Upper lobe of left lung (tissue), 6 donors: ENCODE measurements around the gene LILRB4. TPM values are rescaled to one million over a fixed set of nuclear protein-coding genes. Genes with fewer than 3 reads are reported as not detected.
A peak's percentile ranks its signal among the peaks of the same experiment; 100 is the strongest.

Experiments used
- ATAC-seq, 2 donors: fragments of 200-7000 bp; cut with Tn5 transposase; one replicate each; pipeline ENCODE4 v1.9.1; 2022; ENCODE audit warnings: mild to moderate bottlenecking in 2 of 2, moderate library complexity in 2 of 2; ENCODE audit not compliant: low FRiP score in 2 of 2
- DNase-seq, 2 donors: peaks; one replicate each; pipeline ENCODE4 v3.0.0-alpha.2; 2019 to 2020
- H3K27ac ChIP-seq, 4 donors: fragments of 200-600 bp; sonication (generic); one replicate each; pipeline ENCODE4 v1.5.1; 2016 to 2019
- H3K27me3 ChIP-seq, 4 donors: fragments of 200-600 bp; sonication (generic); one replicate each; pipeline ENCODE4 v1.5.1; 2017 to 2019
- H3K36me3 ChIP-seq, 4 donors: fragments of 200-600 bp; sonication (generic); one replicate each; pipeline ENCODE4 v1.5.1; 2016 to 2019
- H3K4me1 ChIP-seq, 4 donors: fragments of 200-600 bp; sonication (generic); one replicate each; pipeline ENCODE4 v1.5.1; 2018 to 2019
- H3K4me3 ChIP-seq, 4 donors: fragments of 200-600 bp; sonication (generic); one replicate each; pipeline ENCODE4 v1.5.1; 2017 to 2019; ENCODE audit warnings: mild to moderate bottlenecking in 2 of 4, moderate library complexity in 1 of 4
- H3K9me3 ChIP-seq, 4 donors: fragments of 200-600 bp; sonication (generic); one replicate each; pipeline ENCODE4 v1.5.1; 2018 to 2019
- CTCF ChIP-seq, 6 experiments: fragments of 450-650 bp in 4 of 6; fragments of 200-600 bp in 2 of 6; sonication (generic) in 2 of 6; IDR thresholded peaks; one replicate each; pipeline ENCODE4 v1.5.1; 2016 to 2019; ENCODE audit warnings: antibody characterized with exemption in 6 of 6
- EP300 ChIP-seq, 4 donors: sonication (generic); formaldehyde crosslinking; IDR thresholded peaks; one replicate each; pipeline ENCODE4 v1.5.1; 2017; ENCODE audit warnings: antibody characterized with exemption in 4 of 4, control low read depth in 2 of 4
- POLR2A ChIP-seq, 4 donors: fragments of 450-650 bp; IDR thresholded peaks; one replicate each; pipeline ENCODE4 v1.5.1; 2016 to 2017; ENCODE audit warnings: antibody characterized with exemption in 4 of 4, mild to moderate bottlenecking in 2 of 4
- POLR2AphosphoS5 ChIP-seq, 2 donors: sonication (generic); formaldehyde crosslinking; IDR thresholded peaks; one replicate each; pipeline ENCODE4 v1.5.1; 2017; ENCODE audit warnings: antibody characterized with exemption in 2 of 2
- WGBS, 2 donors: methylation state at CpG; one replicate each; pipeline ENCODE4 v1.1.5; 2017 to 2018; 5-methylcytosine and 5-hydroxymethylcytosine counted together
- total RNA-seq, 6 donors: library from RNA; depleted of rRNA in 4 of 6; stranded (reverse); fragments of >200 nt in 4 of 6; gene quantifications; one replicate each; pipeline versions ENCODE4 v1.1.0 to v1.2.1, GENCODE V29; 2016 to 2021
- donor health status: DM: no; HTN: no; CAD: no; lungs with moderate emphysema.
- donor health status: DM: no; HTN: yes; CAD: no; lungs with severe emphysema.

The LILRB4 gene
- total RNA-seq, result 10 to 100 TPM in 4 of 6 donors, 1 to 10 TPM in 2; 3.8 to 55.5 (median 24.9) TPM

- TF ChIP-seq CTCF (IDR thresholded peaks at IDR 0.05), result no peak
- peak in 1 of 2 donors; percentile 29 for TF ChIP-seq POLR2AphosphoS5 (IDR thresholded peaks at IDR 0.05)
- peak in 1 of 4 donors; percentile 83 for TF ChIP-seq POLR2A (IDR thresholded peaks at IDR 0.05)
- no peak for TF ChIP-seq EP300 (IDR thresholded peaks at IDR 0.05)
- ATAC-seq, result peak; percentile 56 to 86
Measured at GRCh38 chr19:54662730-54663129, at the start of gene LILRB4. TSS of gene LILRB4 (plus strand) at chr19:54662985. CDS start at chr19:54663034, 49 bp downstream.

GRCh38 chr19:54614726-54615125, 48.1 kb upstream of the LILRB4 start:
- Histone ChIP-seq H3K9me3 (no peaks in the 10 kb centered on the region), H3K27ac (no peak overlapping the region), H3K4me1 (no peaks in the 10 kb centered on the region), H3K4me3 (no peak overlapping the region), H3K36me3 (no peaks in the 10 kb centered on the region), H3K27me3 (no peaks in the 10 kb centered on the region)
- TF ChIP-seq EP300 (IDR thresholded peaks at IDR 0.05) (no peak), POLR2A (IDR thresholded peaks at IDR 0.05) (no peak), POLR2AphosphoS5 (IDR thresholded peaks at IDR 0.05) (no peak), CTCF (IDR thresholded peaks at IDR 0.05) (no peak)
- ATAC-seq (no peak), DNase-seq (no peak)
- 67 to 80% methylated on average over 1 of the region's 1 CpG for WGBS, 2 donors

More at GRCh38 chr19:54662730-54663129, at the start of gene LILRB4:
- peak in 1 of 2 donors; percentile 58 for DNase-seq
- peak within 1 kb of the TSS in 2 of 4 donors; percentile 18 to 43 for H3K4me3 ChIP-seq
- WGBS, 2 donors, result 47 to 59% methylated on average over 4 to 7 of the region's 7 CpGs
- no peaks in the 10 kb centered on the region for H3K36me3 ChIP-seq
- peak within 1 kb of the TSS in 1 of 4 donors; percentile 60 for H3K27ac ChIP-seq
- H3K27me3 ChIP-seq, result peaks cover 0 to 4% (median 0%) of the 10 kb centered on the region in 4 donors
- no peaks in the 10 kb centered on the region for H3K9me3 ChIP-seq
- H3K4me1 ChIP-seq, result no peaks in the 10 kb centered on the region

- WGBS, 2 donors, result 62 to 75% methylated on average over 3 of the region's 3 CpGs
- Histone ChIP-seq H3K36me3 (no peaks in the 10 kb centered on the region), H3K9me3 (no peaks in the 10 kb centered on the region), H3K4me3 (no peak overlapping the region), H3K27ac (no peak overlapping the region), H3K4me1 (no peaks in the 10 kb centered on the region), H3K27me3 (no peaks in the 10 kb centered on the region)
- ATAC-seq (no peak), DNase-seq (no peak)
- TF ChIP-seq CTCF (IDR thresholded peaks at IDR 0.05) (no peak), EP300 (IDR thresholded peaks at IDR 0.05) (no peak), POLR2A (IDR thresholded peaks at IDR 0.05) (no peak), POLR2AphosphoS5 (IDR thresholded peaks at IDR 0.05) (no peak)
Measured at GRCh38 chr19:54616057-54616456, 46.7 kb upstream of the LILRB4 start.

- ATAC-seq, result peak in 1 of 2 donors; percentile 56
- no peak for DNase-seq
- WGBS, 2 donors, result 51 to 52% methylated on average over 5 of the region's 5 CpGs
- peak overlapping the region in 1 of 4 donors; percentile 48 for H3K27ac ChIP-seq
- no peaks in the 10 kb centered on the region for H3K27me3 ChIP-seq
- no peaks in the 10 kb centered on the region for H3K9me3 ChIP-seq
- peak overlapping the region in 2 of 4 donors; percentile 15 to 32 for H3K4me3 ChIP-seq
- H3K4me1 ChIP-seq, result no peaks in the 10 kb centered on the region
- H3K36me3 ChIP-seq, result no peaks in the 10 kb centered on the region
- no peak for TF ChIP-seq POLR2AphosphoS5 (IDR thresholded peaks at IDR 0.05)
- no peak for TF ChIP-seq POLR2A (IDR thresholded peaks at IDR 0.05)
- TF ChIP-seq EP300 (IDR thresholded peaks at IDR 0.05), result no peak
- TF ChIP-seq CTCF (IDR thresholded peaks at IDR 0.05), result no peak
Measured at GRCh38 chr19:54616821-54617560, 45.8 kb upstream of the LILRB4 start.
